ENCODE measurements around the gene EHMT1. TPM values are rescaled to one million over a fixed set of nuclear protein-coding genes. Genes with fewer than 3 reads are reported as not detected.

EHMT1 gene
- total and polyA plus RNA-seq, 2 of the 13 experiments (the other 11 are each of a cell fraction or from before 2014, with no cell fraction given), result 23.0 to 27.1 TPM

DNA sequence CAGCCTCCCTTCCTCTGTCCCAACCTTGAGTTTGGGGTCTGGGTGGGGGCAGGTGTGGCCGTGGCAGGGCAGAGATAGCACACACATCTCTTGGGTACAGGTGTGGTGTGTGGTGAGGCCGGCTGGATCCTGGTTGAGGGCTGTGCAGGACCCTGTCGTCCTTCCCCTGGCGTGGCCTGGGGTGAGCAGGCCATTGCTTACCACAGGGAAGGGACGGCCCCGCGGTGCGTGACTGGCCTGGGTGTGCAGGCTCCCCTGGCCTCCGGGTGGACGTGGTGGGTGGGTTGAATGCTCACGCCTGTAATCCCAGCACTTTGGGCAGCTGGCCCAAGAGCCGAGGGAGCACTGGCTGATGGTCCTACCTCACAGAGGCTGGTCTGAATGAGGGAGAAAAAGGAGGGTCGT is 12.1 kb upstream of the EHMT1 start:
- intact Hi-C loops (cut with micrococcal nuclease; ENCODE audit: unreplicated experiment), result loop anchor here (5.0 kb wide), 1 partner anchor 66 kb away; no protein-coding TSS in a partner anchor
- no peak for DNase-seq (ENCODE audit: low spot score)
- in situ Hi-C loops (cut with HindIII; ENCODE audit: extremely low pct_ligation_motif_present, low pct_unique_long_range_greater_than_20kb), result no loop called here
- Histone ChIP-seq H3K79me2 (ENCODE audit: insufficient read depth, low read length) (peaks cover 31% of the 10 kb centered on the region), H3K9ac (ENCODE audit: insufficient read depth, low read depth, low read length) (peak overlapping the region; percentile 82), H2AFZ (ENCODE audit: low read length) (no peak overlapping the region), H4K20me1 (ENCODE audit: insufficient read depth, low read length) (no peaks in the 10 kb centered on the region; the same call in 1 of the 2 replicates), H3K27ac (ENCODE audit: extremely low read length, insufficient read depth, low read length) (peak overlapping the region; percentile 79), H3K36me3 (replicated peaks in 1 of 2; ENCODE audit: control insufficient read depth in 1 of 2, insufficient read depth in 2 of 2, low read length in 2 of 2) (no peaks in the 10 kb centered on the region), H3K9me3 (ENCODE audit: low read length) (no peaks in the 10 kb centered on the region), H3K4me2 (ENCODE audit: low read depth, low read length) (peak overlapping the region; percentile 100), H3K4me1 (ENCODE audit: insufficient read depth, low read length) (peaks cover 64% of the 10 kb centered on the region), H3K4me3 (replicated peaks in 1 of 3; ENCODE audit: insufficient read depth in 1 of 3, low read depth in 2 of 3, low read length in 3 of 3) (peak overlapping the region; percentile 57 to 81 (median 77)), H3K27me3 (ENCODE audit: control insufficient read depth in 1 of 2, insufficient read depth in 2 of 2, low read length in 2 of 2) (peaks cover 1 to 10% of the 10 kb centered on the region in 2 experiments; a peak in 3 of 5 replicates)
- peak; percentile 31 for ATAC-seq
- FAIRE-seq, result no peak
- no TSS peak for BruUV-seq (replicated peaks)
- POLR2A ChIA-PET, result interaction anchor here (0.7 to 2.7 kb wide), 2 partner anchors 12 to 30 kb away, joined by 3 to 18 read pairs; partner anchors contain the start of gene EHMT1
- CTCF ChIA-PET (ENCODE audit: low intra/inter-chr PET ratio, low total read pairs), result no interaction called here
- 5% methylated on average over 4 of the region's 13 CpGs for WGBS (ENCODE audit: low lambda C conversion rate)
- TF ChIP-seq NRL (CRISPR knock-in tag; IDR thresholded peaks at IDR 0.05; ENCODE audit: borderline replicate concordance) (no peak), AGO2 (optimal IDR thresholded peaks at IDR 0.05; ENCODE audit: low read depth, low read length) (no peak), ZSCAN30 (CRISPR knock-in tag; IDR thresholded peaks at IDR 0.05) (no peak), AHR (CRISPR knock-in tag; IDR thresholded peaks at IDR 0.05) (no peak), ZNF343 (CRISPR knock-in tag; IDR thresholded peaks at IDR 0.05) (no peak), PRPF4 (IDR thresholded peaks at IDR 0.05; ENCODE audit: low read depth, low read length, poor library complexity, severe bottlenecking) (no peak), BCL6 (CRISPR knock-in tag; IDR thresholded peaks at IDR 0.05) (no peak), FIP1L1 (IDR thresholded peaks at IDR 0.05; ENCODE audit: borderline replicate concordance, insufficient read depth, low read depth, low read length) (no peak), NFIC (IDR thresholded peaks at IDR 0.05; ENCODE audit: low read length) (no peak), ZNF589 (CRISPR knock-in tag; conservative IDR thresholded peaks at IDR 0.05) (0 out of 2 replicates have a peak, but pooled peaks have one; percentile 27), HOXA3 (CRISPR knock-in tag; IDR thresholded peaks at IDR 0.05) (0 out of 2 replicates have a peak, but pooled peaks have one; percentile 3), TBX2 (CRISPR knock-in tag; IDR thresholded peaks at IDR 0.05; ENCODE audit: borderline replicate concordance) (no peak)
- TF ChIP-seq, protein P1, sequence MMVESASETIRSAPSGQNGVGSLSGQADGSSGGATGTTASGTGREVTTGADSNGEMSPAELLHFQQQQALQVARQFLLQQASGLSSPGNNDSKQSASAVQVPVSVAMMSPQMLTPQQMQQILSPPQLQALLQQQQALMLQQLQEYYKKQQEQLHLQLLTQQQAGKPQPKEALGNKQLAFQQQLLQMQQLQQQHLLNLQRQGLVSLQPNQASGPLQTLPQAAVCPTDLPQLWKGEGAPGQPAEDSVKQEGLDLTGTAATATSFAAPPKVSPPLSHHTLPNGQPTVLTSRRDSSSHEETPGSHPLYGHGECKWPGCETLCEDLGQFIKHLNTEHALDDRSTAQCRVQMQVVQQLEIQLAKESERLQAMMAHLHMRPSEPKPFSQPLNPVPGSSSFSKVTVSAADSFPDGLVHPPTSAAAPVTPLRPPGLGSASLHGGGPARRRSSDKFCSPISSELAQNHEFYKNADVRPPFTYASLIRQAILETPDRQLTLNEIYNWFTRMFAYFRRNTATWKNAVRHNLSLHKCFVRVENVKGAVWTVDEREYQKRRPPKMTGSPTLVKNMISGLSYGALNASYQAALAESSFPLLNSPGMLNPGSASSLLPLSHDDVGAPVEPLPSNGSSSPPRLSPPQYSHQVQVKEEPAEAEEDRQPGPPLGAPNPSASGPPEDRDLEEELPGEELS (CRISPR knock-in tag; IDR thresholded peaks at IDR 0.05), result no peak
- TF ChIP-seq, protein P2, sequence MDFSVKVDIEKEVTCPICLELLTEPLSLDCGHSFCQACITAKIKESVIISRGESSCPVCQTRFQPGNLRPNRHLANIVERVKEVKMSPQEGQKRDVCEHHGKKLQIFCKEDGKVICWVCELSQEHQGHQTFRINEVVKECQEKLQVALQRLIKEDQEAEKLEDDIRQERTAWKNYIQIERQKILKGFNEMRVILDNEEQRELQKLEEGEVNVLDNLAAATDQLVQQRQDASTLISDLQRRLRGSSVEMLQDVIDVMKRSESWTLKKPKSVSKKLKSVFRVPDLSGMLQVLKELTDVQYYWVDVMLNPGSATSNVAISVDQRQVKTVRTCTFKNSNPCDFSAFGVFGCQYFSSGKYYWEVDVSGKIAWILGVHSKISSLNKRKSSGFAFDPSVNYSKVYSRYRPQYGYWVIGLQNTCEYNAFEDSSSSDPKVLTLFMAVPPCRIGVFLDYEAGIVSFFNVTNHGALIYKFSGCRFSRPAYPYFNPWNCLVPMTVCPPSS (IDR thresholded peaks at IDR 0.05), result no peak
- TF ChIP-seq, protein P3, sequence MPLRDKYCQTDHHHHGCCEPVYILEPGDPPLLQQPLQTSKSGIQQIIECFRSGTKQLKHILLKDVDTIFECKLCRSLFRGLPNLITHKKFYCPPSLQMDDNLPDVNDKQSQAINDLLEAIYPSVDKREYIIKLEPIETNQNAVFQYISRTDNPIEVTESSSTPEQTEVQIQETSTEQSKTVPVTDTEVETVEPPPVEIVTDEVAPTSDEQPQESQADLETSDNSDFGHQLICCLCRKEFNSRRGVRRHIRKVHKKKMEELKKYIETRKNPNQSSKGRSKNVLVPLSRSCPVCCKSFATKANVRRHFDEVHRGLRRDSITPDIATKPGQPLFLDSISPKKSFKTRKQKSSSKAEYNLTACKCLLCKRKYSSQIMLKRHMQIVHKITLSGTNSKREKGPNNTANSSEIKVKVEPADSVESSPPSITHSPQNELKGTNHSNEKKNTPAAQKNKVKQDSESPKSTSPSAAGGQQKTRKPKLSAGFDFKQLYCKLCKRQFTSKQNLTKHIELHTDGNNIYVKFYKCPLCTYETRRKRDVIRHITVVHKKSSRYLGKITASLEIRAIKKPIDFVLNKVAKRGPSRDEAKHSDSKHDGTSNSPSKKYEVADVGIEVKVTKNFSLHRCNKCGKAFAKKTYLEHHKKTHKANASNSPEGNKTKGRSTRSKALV (CRISPR knock-in tag; IDR thresholded peaks at IDR 0.05), result no peak
- TF ChIP-seq, protein P4, sequence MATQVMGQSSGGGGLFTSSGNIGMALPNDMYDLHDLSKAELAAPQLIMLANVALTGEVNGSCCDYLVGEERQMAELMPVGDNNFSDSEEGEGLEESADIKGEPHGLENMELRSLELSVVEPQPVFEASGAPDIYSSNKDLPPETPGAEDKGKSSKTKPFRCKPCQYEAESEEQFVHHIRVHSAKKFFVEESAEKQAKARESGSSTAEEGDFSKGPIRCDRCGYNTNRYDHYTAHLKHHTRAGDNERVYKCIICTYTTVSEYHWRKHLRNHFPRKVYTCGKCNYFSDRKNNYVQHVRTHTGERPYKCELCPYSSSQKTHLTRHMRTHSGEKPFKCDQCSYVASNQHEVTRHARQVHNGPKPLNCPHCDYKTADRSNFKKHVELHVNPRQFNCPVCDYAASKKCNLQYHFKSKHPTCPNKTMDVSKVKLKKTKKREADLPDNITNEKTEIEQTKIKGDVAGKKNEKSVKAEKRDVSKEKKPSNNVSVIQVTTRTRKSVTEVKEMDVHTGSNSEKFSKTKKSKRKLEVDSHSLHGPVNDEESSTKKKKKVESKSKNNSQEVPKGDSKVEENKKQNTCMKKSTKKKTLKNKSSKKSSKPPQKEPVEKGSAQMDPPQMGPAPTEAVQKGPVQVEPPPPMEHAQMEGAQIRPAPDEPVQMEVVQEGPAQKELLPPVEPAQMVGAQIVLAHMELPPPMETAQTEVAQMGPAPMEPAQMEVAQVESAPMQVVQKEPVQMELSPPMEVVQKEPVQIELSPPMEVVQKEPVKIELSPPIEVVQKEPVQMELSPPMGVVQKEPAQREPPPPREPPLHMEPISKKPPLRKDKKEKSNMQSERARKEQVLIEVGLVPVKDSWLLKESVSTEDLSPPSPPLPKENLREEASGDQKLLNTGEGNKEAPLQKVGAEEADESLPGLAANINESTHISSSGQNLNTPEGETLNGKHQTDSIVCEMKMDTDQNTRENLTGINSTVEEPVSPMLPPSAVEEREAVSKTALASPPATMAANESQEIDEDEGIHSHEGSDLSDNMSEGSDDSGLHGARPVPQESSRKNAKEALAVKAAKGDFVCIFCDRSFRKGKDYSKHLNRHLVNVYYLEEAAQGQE (IDR thresholded peaks at IDR 0.05; ENCODE audit: borderline replicate concordance in 1 of 2, low read depth in 1 of 2, low read length in 2 of 2), result no peak

Data from HepG2 (cell line).